ENCODE results near the gene DICER1.
A peak's percentile ranks its signal among the peaks of the same experiment; 100 is the strongest.
"Not testable (repeated sequence)": the region's sequence is repeated elsewhere in the genome, so short reads cannot be mapped to it uniquely, and the experiment has no call there.

The DICER1 gene, protein sequence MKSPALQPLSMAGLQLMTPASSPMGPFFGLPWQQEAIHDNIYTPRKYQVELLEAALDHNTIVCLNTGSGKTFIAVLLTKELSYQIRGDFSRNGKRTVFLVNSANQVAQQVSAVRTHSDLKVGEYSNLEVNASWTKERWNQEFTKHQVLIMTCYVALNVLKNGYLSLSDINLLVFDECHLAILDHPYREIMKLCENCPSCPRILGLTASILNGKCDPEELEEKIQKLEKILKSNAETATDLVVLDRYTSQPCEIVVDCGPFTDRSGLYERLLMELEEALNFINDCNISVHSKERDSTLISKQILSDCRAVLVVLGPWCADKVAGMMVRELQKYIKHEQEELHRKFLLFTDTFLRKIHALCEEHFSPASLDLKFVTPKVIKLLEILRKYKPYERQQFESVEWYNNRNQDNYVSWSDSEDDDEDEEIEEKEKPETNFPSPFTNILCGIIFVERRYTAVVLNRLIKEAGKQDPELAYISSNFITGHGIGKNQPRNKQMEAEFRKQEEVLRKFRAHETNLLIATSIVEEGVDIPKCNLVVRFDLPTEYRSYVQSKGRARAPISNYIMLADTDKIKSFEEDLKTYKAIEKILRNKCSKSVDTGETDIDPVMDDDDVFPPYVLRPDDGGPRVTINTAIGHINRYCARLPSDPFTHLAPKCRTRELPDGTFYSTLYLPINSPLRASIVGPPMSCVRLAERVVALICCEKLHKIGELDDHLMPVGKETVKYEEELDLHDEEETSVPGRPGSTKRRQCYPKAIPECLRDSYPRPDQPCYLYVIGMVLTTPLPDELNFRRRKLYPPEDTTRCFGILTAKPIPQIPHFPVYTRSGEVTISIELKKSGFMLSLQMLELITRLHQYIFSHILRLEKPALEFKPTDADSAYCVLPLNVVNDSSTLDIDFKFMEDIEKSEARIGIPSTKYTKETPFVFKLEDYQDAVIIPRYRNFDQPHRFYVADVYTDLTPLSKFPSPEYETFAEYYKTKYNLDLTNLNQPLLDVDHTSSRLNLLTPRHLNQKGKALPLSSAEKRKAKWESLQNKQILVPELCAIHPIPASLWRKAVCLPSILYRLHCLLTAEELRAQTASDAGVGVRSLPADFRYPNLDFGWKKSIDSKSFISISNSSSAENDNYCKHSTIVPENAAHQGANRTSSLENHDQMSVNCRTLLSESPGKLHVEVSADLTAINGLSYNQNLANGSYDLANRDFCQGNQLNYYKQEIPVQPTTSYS (N-terminal part only)

GRCh38 chr14:95157327-95158189 is at the start of gene DICER1:
Gene DICER1 (minus strand): TSS chr14:95157529. CDS start chr14:95133458, 24,071 bp downstream.
- peak; percentile 93 to 95 for DNase-seq (ENCODE audit: low read depth in 1 of 2, low spot score in 1 of 2)

- DNase-seq (ENCODE audit: low read depth in 1 of 2, low spot score in 1 of 2): no peak
Observed at GRCh38 chr14:95206534-95206933, 49.2 kb upstream of the DICER1 start.

DNA sequence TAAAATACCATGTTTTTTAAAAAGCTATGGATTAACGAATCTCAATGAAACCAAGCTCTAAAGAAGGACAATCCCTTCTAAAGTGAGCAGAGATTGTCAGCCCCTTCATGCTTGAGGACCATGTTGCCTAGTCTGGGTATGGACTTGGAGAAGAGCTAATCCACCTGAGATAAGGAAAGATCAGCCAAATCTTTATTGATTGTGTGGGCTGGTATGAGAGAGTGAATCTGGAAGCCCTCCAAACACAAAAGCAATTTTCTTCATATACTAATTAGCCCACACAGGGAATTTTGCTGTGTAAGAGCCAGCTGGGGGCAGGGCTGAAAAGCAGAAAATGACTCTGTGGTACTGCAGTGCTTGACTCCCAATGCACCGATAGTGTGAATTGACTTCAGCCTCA is 47.4 kb upstream of the DICER1 start:
- no peak for DNase-seq (ENCODE audit: low read depth in 1 of 2, low spot score in 1 of 2)

GRCh38 chr14:95201745-95202144 is 44.4 kb upstream of the DICER1 start:
- not testable (repeated sequence) for DNase-seq (ENCODE audit: low read depth in 1 of 2, low spot score in 1 of 2)

- no peak for DNase-seq (ENCODE audit: low read depth in 1 of 2, low spot score in 1 of 2)
Observed at GRCh38 chr14:95200404-95200803, 43.1 kb upstream of the DICER1 start.

DNA sequence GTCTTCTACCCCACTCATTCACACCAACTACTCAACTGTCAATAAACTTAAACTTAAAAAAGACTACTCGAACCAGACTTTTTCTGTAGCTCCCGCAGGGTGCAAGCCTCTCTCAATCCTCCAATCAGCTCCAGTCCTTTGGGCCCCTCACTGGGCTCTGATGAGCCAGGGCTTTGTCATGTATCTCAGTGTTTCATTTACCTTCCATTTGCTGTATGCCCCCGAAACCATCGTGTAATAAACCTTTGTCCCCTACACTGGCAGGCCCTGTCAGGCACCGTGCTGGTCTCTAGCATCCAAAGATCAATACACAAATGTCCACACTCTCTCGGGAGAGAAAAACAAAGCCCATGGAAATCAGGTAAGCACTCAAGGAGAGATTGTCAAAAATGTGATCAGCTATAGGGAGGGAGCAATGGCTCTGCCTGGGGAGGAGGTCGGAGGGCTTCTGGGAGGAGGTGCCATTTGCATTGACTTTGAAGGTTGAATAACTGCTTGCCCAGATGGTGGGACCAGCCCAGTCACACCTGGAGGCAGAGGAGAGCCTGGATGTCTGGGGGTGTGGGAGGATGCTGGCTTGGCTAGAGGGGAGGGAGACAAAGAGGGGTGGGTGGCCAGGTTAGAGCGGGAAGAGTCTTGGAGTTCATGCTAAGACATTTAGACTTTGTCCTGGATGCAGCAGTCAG is 42.1 kb upstream of the DICER1 start:
- no peak for DNase-seq (ENCODE audit: low read depth in 1 of 2, low spot score in 1 of 2)

DNA sequence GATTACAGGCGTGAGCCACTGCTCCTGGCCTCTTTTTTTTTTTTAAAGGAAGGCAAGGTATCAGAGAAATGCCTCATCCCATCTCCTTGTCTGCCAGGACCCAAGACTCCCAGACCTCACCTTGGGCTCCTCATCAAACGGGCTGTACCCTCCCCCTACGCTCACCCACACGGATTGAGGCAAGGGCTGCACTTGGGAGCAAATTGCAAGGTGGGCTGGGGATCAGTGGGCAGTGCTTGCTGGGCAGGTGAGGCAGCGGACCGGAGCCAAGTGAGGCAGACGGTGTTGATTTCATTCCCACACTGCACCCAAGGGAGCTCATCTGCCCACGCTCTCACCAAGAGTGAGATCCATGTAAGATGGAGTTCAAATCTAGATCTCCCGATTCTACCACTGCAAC is 41.0 kb upstream of the DICER1 start:
- no peak for DNase-seq (ENCODE audit: low read depth in 1 of 2, low spot score in 1 of 2)

DNA sequence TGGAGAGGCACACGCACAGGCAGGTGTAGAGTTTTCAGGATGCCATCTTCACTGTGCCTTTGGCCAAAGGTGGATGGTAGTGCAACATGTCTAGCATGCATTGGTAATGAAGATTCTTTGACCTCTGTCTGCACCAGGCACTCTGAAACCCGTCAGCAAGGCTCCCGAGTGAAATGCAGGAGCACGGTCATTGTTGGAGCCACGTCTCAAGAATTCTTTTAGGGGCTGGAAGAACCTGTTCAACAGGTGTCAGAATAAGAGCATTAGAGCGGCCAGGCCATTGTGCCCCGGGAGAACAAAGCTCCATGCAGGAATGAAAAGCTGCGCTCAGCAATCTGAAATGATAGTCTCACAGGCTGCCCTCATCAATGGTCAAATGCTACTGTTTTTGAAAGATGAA is 40.2 kb upstream of the DICER1 start:
- no peak for DNase-seq (ENCODE audit: low read depth in 1 of 2, low spot score in 1 of 2)

GRCh38 chr14:95196826-95197545 is 39.7 kb upstream of the DICER1 start:
- DNase-seq (ENCODE audit: low read depth in 1 of 2, low spot score in 1 of 2): no peak

DNA sequence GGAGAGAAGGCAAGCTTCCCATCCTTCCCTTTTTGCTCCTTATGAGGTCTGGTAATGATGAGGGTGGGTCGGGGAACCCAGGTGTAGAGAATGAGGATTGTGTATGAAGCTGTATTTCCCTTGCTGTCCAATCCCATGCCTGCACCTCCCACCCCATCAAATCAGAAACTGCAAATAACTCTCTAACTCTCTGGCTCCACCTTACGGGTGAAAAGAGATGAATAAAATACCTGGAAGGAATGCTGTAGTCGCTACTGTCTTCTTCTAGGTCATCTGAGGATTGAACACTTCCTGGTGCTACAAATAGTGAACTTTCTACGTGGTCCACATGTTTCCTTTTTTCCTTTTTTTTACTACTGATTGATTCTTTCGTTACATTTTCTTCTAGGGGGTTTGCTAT is 38.9 kb upstream of the DICER1 start:
- DNase-seq (ENCODE audit: low read depth in 1 of 2, low spot score in 1 of 2): no peak

DNA sequence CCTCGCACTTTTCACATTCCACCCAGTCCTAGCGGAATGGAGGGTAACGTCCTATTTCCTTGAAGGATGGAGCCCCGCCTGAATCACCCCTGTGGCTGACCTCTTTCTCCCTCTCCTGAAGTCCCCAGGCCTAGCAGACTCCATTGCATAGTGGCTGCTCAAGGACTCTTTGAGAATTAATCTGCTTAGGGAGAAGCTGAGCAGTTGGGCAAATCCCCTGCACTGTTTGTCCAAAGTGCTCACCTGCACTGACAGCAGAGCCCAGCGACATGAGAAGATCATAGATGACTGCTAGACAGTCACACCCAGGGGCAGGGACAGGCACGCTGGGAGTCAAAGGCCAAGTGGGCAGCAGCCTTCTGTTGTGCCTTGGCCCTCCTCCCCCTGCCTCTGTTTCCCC is 37.7 kb upstream of the DICER1 start:
- DNase-seq (ENCODE audit: low read depth in 1 of 2, low spot score in 1 of 2): no peak

DNA sequence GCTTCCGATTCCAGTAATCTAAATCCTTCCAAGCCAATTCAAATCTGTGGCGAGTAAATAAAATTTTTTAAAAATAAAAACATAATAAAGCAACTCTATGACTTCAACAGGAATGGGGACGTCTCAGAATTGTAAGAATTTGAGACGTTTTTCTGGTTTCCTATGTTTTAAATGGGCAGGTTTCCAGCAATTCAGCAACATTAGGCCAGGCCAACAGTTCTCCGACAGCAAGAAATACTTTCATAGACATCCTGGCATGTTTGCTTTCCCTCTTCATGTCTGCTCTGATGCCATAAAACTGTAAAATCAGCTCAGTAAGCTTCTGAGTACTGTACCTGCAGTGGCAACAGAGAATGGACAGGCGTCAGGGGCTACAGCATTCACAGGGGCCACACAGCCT is 35.8 kb upstream of the DICER1 start:
- no peak for DNase-seq (ENCODE audit: low read depth in 1 of 2, low spot score in 1 of 2)

- DNase-seq (ENCODE audit: low read depth in 1 of 2, low spot score in 1 of 2): no peak
Observed at GRCh38 chr14:95192311-95192710, 35.0 kb upstream of the DICER1 start.

GRCh38 chr14:95191445-95192199 is 34.3 kb upstream of the DICER1 start:
- no peak for DNase-seq (ENCODE audit: low read depth in 1 of 2, low spot score in 1 of 2)

- DNase-seq (ENCODE audit: low read depth in 1 of 2, low spot score in 1 of 2): no peak
Observed at GRCh38 chr14:95190857-95191256, 33.5 kb upstream of the DICER1 start.

DNA sequence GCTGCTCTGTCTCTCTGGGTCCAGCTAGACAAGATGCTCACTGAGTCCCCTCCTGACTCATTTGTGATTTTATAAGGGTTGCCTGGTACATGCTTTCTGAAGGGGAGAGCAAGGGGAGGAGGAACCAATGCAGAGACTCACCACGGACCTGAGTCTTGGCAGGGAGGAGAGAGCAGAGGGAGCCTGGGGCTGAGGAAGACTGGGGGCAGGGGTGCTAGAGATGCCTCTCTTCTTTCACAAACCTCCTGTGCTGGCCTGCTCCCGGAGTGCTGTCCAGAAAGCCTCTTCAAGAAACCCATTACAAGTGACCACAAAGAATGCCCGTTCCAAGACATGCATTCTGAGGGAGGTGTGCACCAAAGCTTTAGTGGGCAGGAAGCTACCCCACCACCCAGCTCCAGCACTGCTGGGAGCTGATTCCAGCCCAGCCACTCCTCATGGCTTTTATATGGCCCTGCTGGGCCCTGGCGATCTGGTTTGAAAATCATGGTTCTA is 33.1 kb upstream of the DICER1 start:
- no peak for DNase-seq (ENCODE audit: low read depth in 1 of 2, low spot score in 1 of 2)

GRCh38 chr14:95189367-95190132 is 32.2 kb upstream of the DICER1 start:
- no peak for DNase-seq (ENCODE audit: low read depth in 1 of 2, low spot score in 1 of 2)

DNA sequence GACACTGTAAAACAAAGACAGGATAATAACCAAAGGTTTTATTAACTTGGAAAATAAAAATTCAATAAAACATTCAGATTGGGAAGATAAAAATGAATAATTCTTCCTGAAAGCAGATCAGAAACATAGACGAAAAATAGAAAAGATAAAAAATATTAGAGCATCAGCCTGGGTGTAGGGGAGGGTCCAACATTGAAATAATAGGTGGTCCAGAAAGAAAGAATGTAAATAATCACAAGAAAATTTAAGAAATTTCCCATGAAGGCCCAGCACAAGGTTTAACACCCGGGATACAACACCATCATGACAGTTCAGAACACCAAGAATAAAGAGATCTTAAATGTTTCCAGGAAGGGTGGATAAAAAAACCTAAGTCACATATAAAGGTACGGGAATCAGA is 31.1 kb upstream of the DICER1 start:
- DNase-seq (ENCODE audit: low read depth in 1 of 2, low spot score in 1 of 2): no peak

All from activated CD4-positive, alpha-beta T cell treated with anti-CD3 and anti-CD28 coated beads, Interleukin-2, amount 50 U/mL, for 24 hours (primary cell).